CD4-positive, alpha-beta memory T cell (primary cell): ENCODE data around the gene GPR18. TPM values are rescaled to one million over a fixed set of nuclear protein-coding genes. Genes with fewer than 3 reads are reported as not detected.

ENCODE experiments used
- CTCF ChIA-PET: fragments of 350-600 bp; sonication (Branson Sonifier 250); formaldehyde crosslinking; loops from one replicate; lab custom pipeline; 2021; ENCODE audit warnings: inconsistent platforms; ENCODE audit not compliant: partially characterized antibody; lab: Charles Lee
- POLR2A ChIA-PET: fragments of 350-600 bp; sonication (Branson Sonifier 250); formaldehyde crosslinking; loops from one replicate; lab custom pipeline; 2021; ENCODE audit not compliant: partially characterized antibody; lab: Charles Lee
- DNase-seq, 5 donors: peaks; one replicate each; pipeline versions ENCODE4 v3.0.0 to v3.0.0-alpha.2; 2020 to 2022; ENCODE audit warnings: mixed read lengths in 1 of 5
- H3K27ac ChIP-seq: one replicate; pipeline ENCODE4 v1.7.0; 2013; ENCODE audit warnings: low read depth, low read length
- H3K27me3 ChIP-seq: 2 replicates; pipeline ENCODE4 v1.7.0; 2013; ENCODE audit warnings: mild to moderate bottlenecking, low read length, moderate library complexity; ENCODE audit not compliant: insufficient read depth
- H3K36me3 ChIP-seq: 2 replicates; pipeline ENCODE4 v1.7.0; 2013; ENCODE audit warnings: mild to moderate bottlenecking, low read length, moderate library complexity; ENCODE audit not compliant: insufficient read depth
- H3K4me1 ChIP-seq: 2 replicates; pipeline ENCODE4 v1.7.0; 2013; ENCODE audit warnings: mild to moderate bottlenecking, low read length, moderate library complexity; ENCODE audit not compliant: insufficient read depth
- H3K4me3 ChIP-seq, 2 donors: one replicate each; pipeline ENCODE4 v1.7.0; 2013; ENCODE audit warnings: low read length in 2 of 2, mild to moderate bottlenecking in 1 of 2
- H3K9me3 ChIP-seq, 2 donors: one replicate each; pipeline ENCODE4 v1.7.0; 2013; ENCODE audit warnings: low read length in 2 of 2, control low read depth in 1 of 2; ENCODE audit not compliant: control insufficient read depth in 1 of 2
- H3K27ac Mint-ChIP-seq, 7 donors: one replicate each; pipeline ENCODE4 v1.8.0; 2020 to 2021; ENCODE audit warnings: mixed read lengths in 7 of 7, mild to moderate bottlenecking in 6 of 7, inconsistent platforms in 3 of 7, moderate library complexity in 3 of 7
- H3K27me3 Mint-ChIP-seq, 2 donors: one replicate each; pipeline ENCODE4 v1.8.0; 2020 to 2021; ENCODE audit warnings: mixed read lengths in 2 of 2
- H3K36me3 Mint-ChIP-seq, 2 donors: one replicate each; pipeline ENCODE4 v1.8.0; 2020 to 2021; ENCODE audit warnings: mixed read lengths in 2 of 2, inconsistent platforms in 1 of 2, mild to moderate bottlenecking in 1 of 2
- H3K4me1 Mint-ChIP-seq, 4 donors: one replicate each; pipeline ENCODE4 v1.8.0; 2020 to 2021; ENCODE audit warnings: mixed read lengths in 4 of 4, mild to moderate bottlenecking in 1 of 4
- H3K4me3 Mint-ChIP-seq, 8 donors: one replicate each; pipeline ENCODE4 v1.8.0; 2020 to 2021; ENCODE audit warnings: mixed read lengths in 8 of 8, mild to moderate bottlenecking in 7 of 8, moderate library complexity in 6 of 8, inconsistent platforms in 3 of 8
- H3K9me3 Mint-ChIP-seq, 8 donors: one replicate each; pipeline ENCODE4 v1.8.0; 2020 to 2021; ENCODE audit warnings: mixed read lengths in 8 of 8, mild to moderate bottlenecking in 5 of 8, inconsistent platforms in 3 of 8, moderate library complexity in 1 of 8
- intact Hi-C: fragments of 100-400 bp; cut with micrococcal nuclease; formaldehyde crosslinking; loops from one replicate; pipeline ENCODE4 v1.15.1; 2023
- polyA plus RNA-seq, 2 donors: library from polyadenylated mRNA; unstranded; fragments of 300-500 nt; fragmentation: Illumina TruSeq; gene quantifications; one replicate each; pipeline ENCODE4 v1.2.3, GENCODE V29; 2021
- total RNA-seq, 2 experiments: library from RNA; stranded (reverse); gene quantifications; one replicate each; pipeline ENCODE4 v1.2.3, GENCODE V29; 2021

Gene GPR18
- total and polyA plus RNA-seq, 4 experiments from 2014 or later = 21.5 to 29.5 (median 22.9) TPM

DNA sequence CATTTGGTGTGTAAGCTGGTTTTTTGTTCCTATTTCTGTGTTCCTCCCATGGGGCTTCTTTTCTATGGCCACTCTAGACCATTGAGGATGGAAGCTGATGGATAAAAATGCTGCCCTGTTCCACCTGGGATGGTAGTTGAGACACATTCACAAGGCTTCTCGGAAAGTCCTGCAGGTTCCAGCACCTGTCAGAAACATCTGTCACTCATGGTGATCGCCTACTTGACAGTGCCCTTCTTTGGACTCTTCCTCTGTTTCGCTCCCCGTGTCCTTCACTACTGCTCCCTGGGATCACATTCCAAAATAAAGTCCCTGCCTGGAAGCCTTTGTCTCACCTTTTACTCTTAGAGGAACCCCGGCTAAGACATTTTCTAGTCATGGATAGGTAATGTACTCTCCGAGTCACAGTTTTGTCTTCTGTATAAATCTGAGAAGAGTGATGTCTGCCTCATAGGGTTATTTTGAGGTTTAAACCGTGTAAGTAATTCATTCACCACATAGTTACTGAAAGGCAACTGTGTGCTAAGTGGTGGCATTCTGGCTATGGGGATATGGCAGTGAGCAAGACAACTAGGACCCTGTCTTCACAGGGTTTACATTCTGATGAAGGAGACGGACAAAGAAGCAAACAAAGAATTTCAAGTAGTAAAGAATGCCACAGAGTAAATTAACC is 36.5 kb downstream of the GPR18 start:
- CTCF ChIA-PET = interaction anchor here (0.7 kb wide), 1 partner anchor 21 kb away, joined by 3 read pairs; the partner anchor contains the start of gene UBAC2
- Histone ChIP-seq H3K9me3 (no peaks in the 10 kb centered on the region), H3K4me3 (no peak overlapping the region), H3K4me1 (peaks cover 98% of the 10 kb centered on the region), H3K36me3 (no peaks in the 10 kb centered on the region), H3K27me3 (no peaks in the 10 kb centered on the region), H3K27ac (peak overlapping the region; percentile 29)
- peak overlapping the region in 7 of 8 donors; percentile 9 to 71 (median 50) for H3K4me3 Mint-ChIP-seq
- no peak for DNase-seq
- peaks cover 75 to 98% (median 89%) of the 10 kb centered on the region in 4 donors for H3K4me1 Mint-ChIP-seq
- POLR2A ChIA-PET = interaction anchor here (1.4 kb wide), 1 partner anchor 22 kb away, joined by 3 read pairs; no protein-coding TSS in a partner anchor
- no peaks in the 10 kb centered on the region for H3K27me3 Mint-ChIP-seq
- H3K27ac Mint-ChIP-seq = peak overlapping the region; percentile 71 to 92 (median 86)
- intact Hi-C loops = loop anchor here (1.0 kb wide), 1 partner anchor 136 kb away; no protein-coding TSS in a partner anchor
- peaks cover 0 to 8% (median 2%) of the 10 kb centered on the region in 8 donors for H3K9me3 Mint-ChIP-seq
- H3K36me3 Mint-ChIP-seq = peaks cover 19 to 23% of the 10 kb centered on the region in 2 donors

DNA sequence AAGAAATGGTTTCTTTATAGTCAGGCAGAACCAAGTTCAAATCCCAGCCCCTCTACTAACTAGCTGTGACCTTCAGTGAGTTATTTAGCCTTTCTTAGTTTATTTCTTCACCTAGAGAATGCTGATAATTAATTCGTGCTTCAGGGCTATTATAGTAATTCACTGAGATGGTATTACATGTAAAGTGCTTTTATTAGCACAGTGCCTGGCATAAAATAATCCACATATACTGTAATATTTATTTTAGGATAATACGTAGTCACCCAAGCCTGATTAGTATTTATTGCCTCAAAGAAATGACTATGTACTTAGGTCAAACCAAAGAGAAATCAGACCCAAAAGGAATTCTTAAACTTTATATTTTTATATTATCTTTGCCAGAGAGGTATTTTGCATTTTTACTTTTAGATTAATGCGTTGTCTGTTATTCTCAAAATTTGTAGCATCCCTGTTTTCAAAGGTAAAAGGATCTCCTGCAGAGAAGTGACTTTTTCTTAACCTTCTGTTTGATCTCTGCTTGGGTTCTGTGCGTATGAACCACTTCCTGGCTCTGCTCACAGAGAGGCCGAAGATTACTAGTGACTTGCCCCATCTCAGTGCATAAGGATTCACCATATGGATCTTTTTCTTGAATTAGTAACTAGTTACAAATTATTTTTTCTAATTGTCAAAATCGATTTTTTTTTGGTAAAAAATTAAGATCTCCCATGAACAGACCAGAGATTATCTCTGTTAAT is 37.8 kb downstream of the GPR18 start:
- POLR2A ChIA-PET = interaction anchor here (1.8 to 7.0 kb wide), 6 partner anchors 11 to 86 kb away, joined by 6 to 251 read pairs (median 15); partner anchors contain the start of genes GPR183 and UBAC2
- intact Hi-C loops = no loop called here
- peak overlapping the region; percentile 75 to 99 (median 90) for H3K27ac Mint-ChIP-seq

DNA sequence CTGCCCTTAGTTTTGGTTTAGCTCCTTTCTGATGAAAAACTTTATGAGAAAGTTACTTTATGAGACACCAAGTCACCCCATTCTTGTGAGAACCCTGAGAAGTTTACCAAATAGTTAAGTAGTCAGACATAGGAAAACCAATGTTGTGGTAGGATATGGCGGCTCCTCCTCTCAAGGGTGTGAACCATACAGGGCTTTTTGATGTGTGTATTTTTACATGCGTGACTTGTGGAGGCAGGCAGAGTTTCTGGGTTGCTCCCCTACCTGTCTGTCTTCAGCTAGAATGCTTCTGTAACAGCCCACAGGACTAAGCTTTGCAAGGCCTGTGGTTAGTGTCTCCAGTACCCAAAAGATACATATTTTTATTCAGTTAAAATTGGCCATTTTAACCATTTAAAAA is 39.2 kb downstream of the GPR18 start:
- ChIA-PET POLR2A (interaction anchor here (0.6 to 7.0 kb wide), 25 partner anchors 9 to 655 kb away, joined by 3 to 251 read pairs (median 4); partner anchors contain the start of genes GPR18, GPR183 and UBAC2), CTCF (interaction anchor here (0.7 to 2.9 kb wide), 12 partner anchors 13 to 216 kb away, joined by 3 to 12 read pairs (median 4); partner anchors contain the start of gene GPR18)
- Histone ChIP-seq H3K4me1 (peaks cover 97% of the 10 kb centered on the region), H3K4me3 (peak overlapping the region; percentile 14 to 28), H3K36me3 (no peaks in the 10 kb centered on the region), H3K27me3 (no peaks in the 10 kb centered on the region), H3K9me3 (no peaks in the 10 kb centered on the region), H3K27ac (peak overlapping the region; percentile 45)
- peaks cover 0 to 8% (median 2%) of the 10 kb centered on the region in 8 donors for H3K9me3 Mint-ChIP-seq
- peak overlapping the region; percentile 94 to 99 (median 97) for H3K27ac Mint-ChIP-seq
- DNase-seq = peak; percentile 83 to 88 (median 86)
- peaks cover 21 to 22% of the 10 kb centered on the region in 2 donors for H3K36me3 Mint-ChIP-seq
- no peaks in the 10 kb centered on the region for H3K27me3 Mint-ChIP-seq
- intact Hi-C loops = loop anchor here (1.0 to 5.0 kb wide), 5 partner anchors 9 to 278 kb away; no protein-coding TSS in a partner anchor
- H3K4me1 Mint-ChIP-seq = peaks cover 75 to 98% (median 85%) of the 10 kb centered on the region in 4 donors
- peak overlapping the region; percentile 79 to 87 (median 82) for H3K4me3 Mint-ChIP-seq

More for the DNA sequence above, 37.8 kb downstream of the GPR18 start:
- peak; percentile 54 to 63 (median 59) for DNase-seq
- Mint-ChIP-seq H3K9me3 (peaks cover 0 to 8% (median 2%) of the 10 kb centered on the region in 8 donors), H3K36me3 (peaks cover 19 to 20% of the 10 kb centered on the region in 2 donors), H3K4me3 (peak overlapping the region; percentile 55 to 82 (median 67)), H3K27me3 (no peaks in the 10 kb centered on the region), H3K4me1 (peaks cover 70 to 98% (median 84%) of the 10 kb centered on the region in 4 donors)
- Histone ChIP-seq H3K4me3 (peak overlapping the region in 1 of 2 donors; percentile 3), H3K9me3 (no peaks in the 10 kb centered on the region), H3K27me3 (no peaks in the 10 kb centered on the region), H3K27ac (no peak overlapping the region), H3K4me1 (peaks cover 97% of the 10 kb centered on the region), H3K36me3 (no peaks in the 10 kb centered on the region)
- CTCF ChIA-PET = interaction anchor here (0.9 to 1.9 kb wide), 2 partner anchors 14 to 46 kb away, joined by 3 to 4 read pairs; no protein-coding TSS in a partner anchor

DNA sequence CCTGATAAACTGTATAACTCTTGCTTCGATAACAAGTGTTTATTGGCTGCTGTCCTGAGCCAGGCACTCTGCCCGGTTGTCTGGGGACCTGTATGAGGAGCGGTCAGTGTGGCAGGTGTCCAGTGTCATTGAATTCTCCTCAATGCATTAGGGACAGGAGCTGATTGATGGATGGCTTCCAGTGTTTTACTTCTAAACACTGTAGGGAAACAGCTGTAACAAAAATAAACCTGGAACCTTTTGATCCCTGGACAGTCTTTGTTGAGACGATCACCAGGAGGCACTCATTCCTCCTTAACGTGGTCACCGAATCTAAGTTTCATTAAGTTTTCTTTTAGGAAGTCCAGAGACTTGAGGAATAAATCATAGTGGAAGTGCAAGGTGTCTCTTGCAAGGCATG is 39.6 kb downstream of the GPR18 start:
- Mint-ChIP-seq H3K27me3 (no peaks in the 10 kb centered on the region), H3K9me3 (peaks cover 0 to 7% (median 2%) of the 10 kb centered on the region in 8 donors), H3K4me3 (peak overlapping the region; percentile 79 to 87 (median 82)), H3K4me1 (peaks cover 72 to 98% (median 83%) of the 10 kb centered on the region in 4 donors), H3K27ac (peak overlapping the region; percentile 94 to 99 (median 97)), H3K36me3 (peaks cover 21% of the 10 kb centered on the region in 2 donors)
- H3K36me3 ChIP-seq = no peaks in the 10 kb centered on the region
- intact Hi-C loops = loop anchor here (5.0 kb wide), 1 partner anchor 279 kb away; no protein-coding TSS in a partner anchor
- no peaks in the 10 kb centered on the region for H3K27me3 ChIP-seq
- H3K4me1 ChIP-seq = peaks cover 96% of the 10 kb centered on the region
- no peaks in the 10 kb centered on the region for H3K9me3 ChIP-seq
- DNase-seq = no peak
- ChIA-PET CTCF (interaction anchor here (0.7 to 2.9 kb wide), 12 partner anchors 13 to 216 kb away, joined by 3 to 12 read pairs (median 4); partner anchors contain the start of gene GPR18), POLR2A (interaction anchor here (0.6 to 7.0 kb wide), 27 partner anchors 9 to 654 kb away, joined by 3 to 251 read pairs (median 4); partner anchors contain the start of genes GPR18, GPR183 and UBAC2)
- peak overlapping the region; percentile 45 for H3K27ac ChIP-seq
- peak overlapping the region; percentile 14 to 23 for H3K4me3 ChIP-seq

DNA sequence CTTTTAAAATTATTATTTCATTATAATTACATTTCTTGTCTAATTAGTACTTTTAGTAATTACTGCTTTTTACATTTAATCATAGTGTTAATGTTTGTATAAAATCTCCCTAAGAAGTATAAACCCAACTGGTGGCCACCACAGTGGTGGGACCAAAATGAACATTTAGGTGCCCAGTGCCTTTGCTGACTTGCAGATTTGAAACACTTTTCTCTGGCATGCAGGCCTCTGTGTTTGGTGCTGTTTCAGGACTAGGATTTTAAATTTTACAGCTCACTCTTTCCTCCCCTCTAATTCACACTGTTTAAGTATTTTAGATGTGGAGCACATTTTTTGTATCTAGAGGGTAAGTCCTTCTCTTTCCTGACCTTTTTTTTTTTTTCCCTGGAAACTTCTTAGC is 40.1 kb downstream of the GPR18 start:
- CTCF ChIA-PET = interaction anchor here (1.1 to 2.9 kb wide), 9 partner anchors 12 to 217 kb away, joined by 3 to 12 read pairs (median 4); partner anchors contain the start of gene GPR18
- no peak for DNase-seq
- Mint-ChIP-seq H3K4me3 (peak overlapping the region; percentile 79 to 87 (median 82)), H3K27ac (peak overlapping the region; percentile 94 to 99 (median 97)), H3K36me3 (peaks cover 16 to 20% of the 10 kb centered on the region in 2 donors), H3K27me3 (no peaks in the 10 kb centered on the region), H3K9me3 (peaks cover 0 to 3% (median 0%) of the 10 kb centered on the region in 8 donors), H3K4me1 (peaks cover 69 to 96% (median 79%) of the 10 kb centered on the region in 4 donors)
- Histone ChIP-seq H3K4me3 (peak overlapping the region; percentile 14 to 23), H3K27ac (peak overlapping the region; percentile 45), H3K36me3 (no peaks in the 10 kb centered on the region), H3K4me1 (peaks cover 91% of the 10 kb centered on the region), H3K27me3 (no peaks in the 10 kb centered on the region), H3K9me3 (no peaks in the 10 kb centered on the region)
- intact Hi-C loops = loop anchor here (5.0 kb wide), 1 partner anchor 279 kb away; no protein-coding TSS in a partner anchor
- POLR2A ChIA-PET = interaction anchor here (0.6 to 7.0 kb wide), 22 partner anchors 10 to 216 kb away, joined by 3 to 251 read pairs (median 6); partner anchors contain the start of genes GPR18, GPR183 and UBAC2

DNA sequence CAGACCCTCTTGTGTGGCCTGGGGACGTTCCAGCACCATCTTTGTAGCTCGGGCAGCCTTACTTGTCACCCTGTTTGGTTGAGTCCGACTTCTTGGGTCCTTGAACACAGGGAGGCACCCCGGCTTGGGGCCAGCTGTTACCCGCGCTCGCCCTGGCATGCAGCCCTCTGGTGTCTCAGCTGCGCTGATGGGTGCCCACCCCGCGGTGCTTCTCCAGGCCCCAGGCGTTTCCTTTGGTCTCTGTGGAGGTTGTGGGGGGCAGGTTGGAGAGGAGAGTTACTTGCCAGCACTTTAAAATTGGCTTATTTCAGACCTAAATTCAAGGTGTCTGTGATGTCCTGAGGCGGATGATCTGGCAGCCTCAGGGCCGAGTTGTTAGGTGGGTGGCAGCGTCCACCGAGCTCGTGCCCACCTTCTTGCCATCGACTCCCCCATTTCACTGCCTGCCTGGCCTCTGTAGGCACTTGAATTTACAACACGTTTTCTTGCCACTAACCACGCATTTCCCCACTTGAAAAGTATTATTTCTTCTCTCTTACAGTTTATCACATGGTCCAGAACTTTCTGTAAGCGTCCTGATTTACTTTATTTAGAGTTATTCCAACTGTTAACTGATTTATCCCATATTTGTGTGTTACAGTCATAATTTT is 40.6 kb downstream of the GPR18 start:
- Mint-ChIP-seq H3K9me3 (no peaks in the 10 kb centered on the region), H3K27ac (peak overlapping the region; percentile 86 to 99 (median 96)), H3K4me3 (peak overlapping the region in 7 of 8 donors; percentile 70 to 94 (median 81)), H3K4me1 (peaks cover 65 to 94% (median 75%) of the 10 kb centered on the region in 4 donors), H3K36me3 (peaks cover 13 to 19% of the 10 kb centered on the region in 2 donors), H3K27me3 (no peaks in the 10 kb centered on the region)
- Histone ChIP-seq H3K27me3 (no peaks in the 10 kb centered on the region), H3K27ac (peak overlapping the region; percentile 45), H3K4me3 (peak overlapping the region in 1 of 2 donors; percentile 7), H3K4me1 (peaks cover 87% of the 10 kb centered on the region), H3K36me3 (no peaks in the 10 kb centered on the region), H3K9me3 (no peaks in the 10 kb centered on the region)
- CTCF ChIA-PET = interaction anchor here (0.6 to 2.9 kb wide), 11 partner anchors 10 to 180 kb away, joined by 3 to 12 read pairs (median 3); partner anchors contain the start of gene GPR18
- intact Hi-C loops = loop anchor here (5.0 kb wide), 1 partner anchor 280 kb away; no protein-coding TSS in a partner anchor
- no peak for DNase-seq
- POLR2A ChIA-PET = interaction anchor here (0.6 to 7.0 kb wide), 11 partner anchors 10 to 215 kb away, joined by 3 to 251 read pairs (median 6); partner anchors contain the start of genes GPR18 and UBAC2
